Transverse colon (tissue), 4 donors: ENCODE results near the gene ABCC9.

Experiments used
- CTCF ChIP-seq, 5 experiments: fragments of 200-600 bp in 3 of 5; fragments of 450-650 bp in 2 of 5; sonication (generic) in 3 of 5; IDR thresholded peaks; 1 replicate in 2 of 5; 2 replicates in 3 of 5; pipeline ENCODE4 v1.5.1; 2016 to 2017; ENCODE audit warnings: antibody characterized with exemption in 5 of 5, inconsistent platforms in 3 of 5, mild to moderate bottlenecking in 2 of 5, moderate library complexity in 1 of 5
- POLR2AphosphoS5 ChIP-seq, 3 donors: sonication (generic); formaldehyde crosslinking; IDR thresholded peaks; one replicate each; pipeline ENCODE4 v1.6.1; 2016; ENCODE audit warnings: antibody characterized with exemption in 3 of 3

GRCh38 chr12:21884936-21885335 is 56.3 kb downstream of the ABCC9 start:
- TF ChIP-seq POLR2AphosphoS5 (IDR thresholded peaks at IDR 0.05): no peak
- no peak for TF ChIP-seq CTCF (IDR thresholded peaks at IDR 0.05)
